Stimulated activated CD8-positive, alpha-beta memory T cell treated with anti-CD3 and anti-CD28 coated beads, Interleukin-4, amount 100 ng/mL, for 1 hour (primary cell): ENCODE results near the gene HEATR3.
A peak's percentile ranks its signal among the peaks of the same experiment; 100 is the strongest.

ENCODE experiments used
- DNase-seq, 2 donors: peaks; one replicate each; pipeline ENCODE4 v3.0.0-alpha.2; 2020; ENCODE audit warnings: low read depth in 2 of 2, low spot score in 1 of 2

The HEATR3 gene

DNA sequence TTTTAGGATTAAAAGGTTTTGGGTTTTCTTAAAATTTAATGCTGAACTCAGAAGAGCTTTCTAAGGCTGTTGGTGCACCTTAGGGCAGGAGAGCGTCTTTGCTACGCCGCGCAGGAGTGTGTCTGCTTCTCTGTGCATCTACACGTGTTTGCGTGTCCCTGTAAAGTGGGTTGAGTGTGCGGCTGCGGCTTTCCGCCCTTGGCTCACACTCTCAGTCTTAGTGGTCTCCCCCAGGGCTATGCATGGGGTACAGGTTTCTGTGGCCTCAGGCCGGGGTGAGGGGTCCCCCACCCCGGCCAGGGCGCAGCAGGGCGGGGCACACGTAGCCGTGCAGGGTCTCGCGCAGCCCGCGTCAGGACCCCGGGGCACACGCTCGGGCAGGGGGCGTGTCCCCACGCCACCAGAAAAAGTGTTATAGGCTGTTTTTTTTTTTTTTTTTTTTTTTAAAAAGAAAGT, 86.6 kb downstream of the HEATR3 start:
- DNase-seq: peak; percentile 27 to 28

DNA sequence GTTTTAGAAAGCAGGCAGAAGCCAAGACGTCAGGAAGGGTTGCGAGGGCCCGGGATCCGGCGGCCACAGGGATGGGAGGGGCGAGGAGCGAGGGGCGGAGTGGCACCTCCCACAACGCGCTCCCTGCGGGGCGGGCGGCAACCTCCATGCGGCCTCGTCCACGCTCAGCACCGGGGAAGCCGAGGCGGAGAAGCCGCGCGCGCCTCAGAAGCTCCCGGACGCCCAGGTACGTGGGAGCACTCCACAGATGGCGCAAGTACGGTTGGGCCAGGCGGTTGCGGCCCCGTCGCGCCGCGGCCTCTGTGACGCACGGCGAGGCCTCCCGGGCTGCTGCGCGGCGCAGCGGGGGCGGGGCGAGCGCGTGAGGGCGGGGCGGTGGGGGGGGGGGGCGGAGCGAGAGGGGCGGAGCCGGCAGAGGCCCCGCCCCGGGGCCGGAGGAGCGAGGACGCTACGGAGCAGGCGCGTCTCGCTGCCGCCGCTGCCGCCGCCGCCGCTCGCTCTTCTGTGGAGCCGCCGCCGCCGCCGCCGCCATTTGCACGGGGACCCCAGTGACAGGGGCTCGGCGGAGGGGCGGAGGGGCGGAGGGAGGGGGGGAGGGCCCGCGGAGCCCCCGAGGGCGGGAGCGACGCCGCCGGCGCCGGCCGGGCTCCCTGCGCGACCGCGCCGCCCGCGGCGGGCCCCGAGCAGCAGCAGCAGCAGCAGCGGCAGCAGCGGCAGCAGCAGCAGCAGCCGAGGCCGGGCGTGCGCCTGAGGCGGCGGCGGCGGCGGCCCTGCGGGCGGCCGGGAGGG, 87.2 kb downstream of the HEATR3 start, which contains the start of gene TENT4B:
Gene TENT4B, plus strand, starts transcription at position 500 of the 789 bp plus-strand sequence. CDS start 316 bp downstream, outside the sequence.
- DNase-seq: peak; percentile 64 to 77

DNA sequence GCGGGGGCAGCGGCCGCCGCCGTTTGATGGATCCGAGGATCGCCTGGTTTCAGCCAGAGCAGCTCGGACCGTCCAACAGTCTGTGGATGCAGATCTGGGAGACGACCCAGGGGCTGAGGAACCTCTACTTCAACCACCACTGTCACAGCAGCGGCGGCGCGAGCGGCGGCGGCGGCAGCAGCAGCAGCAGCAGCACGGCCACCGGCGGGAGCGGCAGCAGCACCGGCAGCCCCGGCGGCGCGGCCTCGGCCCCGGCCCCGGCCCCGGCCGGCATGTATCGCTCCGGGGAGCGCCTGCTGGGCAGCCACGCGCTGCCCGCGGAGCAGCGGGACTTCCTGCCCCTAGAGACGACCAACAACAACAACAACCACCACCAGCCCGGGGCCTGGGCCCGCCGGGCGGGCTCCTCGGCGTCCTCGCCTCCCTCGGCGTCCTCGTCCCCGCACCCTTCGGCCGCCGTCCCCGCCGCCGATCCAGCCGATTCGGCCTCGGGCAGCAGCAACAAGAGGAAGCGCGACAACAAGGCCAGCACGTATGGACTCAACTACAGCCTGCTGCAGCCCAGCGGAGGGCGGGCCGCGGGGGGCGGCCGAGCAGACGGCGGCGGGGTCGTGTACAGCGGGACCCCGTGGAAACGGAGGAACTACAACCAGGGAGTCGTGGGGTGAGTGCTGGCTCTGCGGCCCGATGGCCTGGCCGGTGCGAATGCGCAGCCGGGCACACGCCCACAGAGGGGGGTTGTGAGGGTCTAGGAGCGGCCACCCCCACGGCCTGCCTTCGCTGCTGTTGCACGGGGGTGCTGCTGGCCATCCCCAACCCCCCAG, 88.0 kb downstream of the HEATR3 start:
- no peak for DNase-seq

DNA sequence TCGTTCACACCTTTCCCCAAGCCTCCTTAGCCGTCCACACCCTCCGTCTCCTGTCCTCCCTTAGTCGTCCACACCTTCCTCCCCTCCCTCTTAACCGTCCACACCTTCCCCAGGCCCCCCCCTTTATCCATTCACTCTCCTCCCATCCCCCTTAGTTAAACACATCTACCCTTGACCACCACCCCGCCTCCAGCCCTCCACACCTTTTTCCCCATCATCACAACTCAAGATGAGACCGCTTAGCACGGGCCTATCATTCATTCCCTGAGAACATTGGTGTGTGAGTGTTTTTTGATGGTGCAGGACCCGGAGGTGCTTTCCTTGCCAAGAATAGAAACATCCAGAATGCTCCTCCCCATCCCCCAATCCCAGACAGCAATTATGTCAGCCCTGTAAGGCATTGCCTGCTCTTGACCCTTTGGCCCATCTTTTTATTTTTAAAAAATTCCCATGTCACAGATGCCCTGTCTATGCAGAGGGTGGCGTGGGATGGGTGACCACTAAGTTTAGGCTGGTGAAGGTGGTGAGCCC, 88.7 kb downstream of the HEATR3 start:
- no peak for DNase-seq

DNA sequence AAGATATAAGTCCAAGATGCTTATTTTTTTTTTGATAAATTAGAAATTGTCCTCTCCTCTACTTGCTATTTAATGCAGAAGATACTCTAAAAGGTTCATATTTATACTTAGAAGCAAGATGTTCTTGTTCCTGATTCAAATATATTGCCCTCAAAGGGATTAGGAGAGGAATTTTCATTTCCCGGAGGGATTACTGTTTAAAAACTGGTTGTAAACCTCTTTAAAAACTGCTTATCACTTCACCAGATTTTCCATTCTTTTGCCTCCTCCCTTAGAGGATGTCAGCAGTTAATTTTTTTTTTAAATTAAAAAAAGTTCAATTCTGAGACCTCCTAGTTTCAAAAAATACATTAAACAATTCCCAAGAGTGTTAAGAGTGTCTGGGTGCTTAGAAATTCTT, 90.2 kb downstream of the HEATR3 start:
- no peak for DNase-seq
